ENCODE measurements around the gene LHX2. TPM values are rescaled to one million over a fixed set of nuclear protein-coding genes. Genes with fewer than 3 reads are reported as not detected.

The LHX2 gene
- total RNA-seq, 4 donors from 2014 or later, result not detected

DNA sequence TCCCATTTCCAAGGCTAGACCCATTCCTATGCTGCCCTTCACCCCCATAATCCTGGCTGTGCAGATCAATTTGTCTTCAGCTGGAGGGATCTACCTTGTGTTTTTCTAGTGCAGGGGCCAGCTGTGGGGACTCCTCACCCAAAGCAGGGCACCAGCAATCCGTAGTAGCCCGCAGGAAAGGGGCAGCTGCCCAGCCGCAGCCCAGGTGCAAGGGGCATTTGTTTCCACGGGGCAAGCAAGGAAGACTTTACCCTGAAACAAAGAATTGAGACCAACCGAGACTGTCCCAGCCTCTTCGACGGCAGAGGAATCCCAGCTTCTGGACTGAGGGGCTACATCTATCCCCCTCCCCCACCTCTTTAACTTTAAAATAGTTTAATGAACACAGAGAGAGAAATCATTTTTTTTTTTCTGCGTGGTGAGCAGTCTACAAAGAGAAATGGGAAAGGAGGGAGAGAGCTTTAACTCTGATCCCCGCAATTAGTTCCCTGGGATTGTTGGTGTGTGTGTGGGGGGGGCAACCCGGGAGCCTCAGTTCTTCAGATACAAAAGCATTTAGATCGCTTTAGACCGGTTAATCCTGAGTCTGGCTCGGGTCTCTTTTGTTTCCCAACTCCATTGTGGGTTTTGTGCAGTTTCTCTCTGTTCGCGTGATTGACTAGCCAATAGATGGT lies 10.6 kb upstream of the LHX2 start:
- TF ChIP-seq, protein P1, sequence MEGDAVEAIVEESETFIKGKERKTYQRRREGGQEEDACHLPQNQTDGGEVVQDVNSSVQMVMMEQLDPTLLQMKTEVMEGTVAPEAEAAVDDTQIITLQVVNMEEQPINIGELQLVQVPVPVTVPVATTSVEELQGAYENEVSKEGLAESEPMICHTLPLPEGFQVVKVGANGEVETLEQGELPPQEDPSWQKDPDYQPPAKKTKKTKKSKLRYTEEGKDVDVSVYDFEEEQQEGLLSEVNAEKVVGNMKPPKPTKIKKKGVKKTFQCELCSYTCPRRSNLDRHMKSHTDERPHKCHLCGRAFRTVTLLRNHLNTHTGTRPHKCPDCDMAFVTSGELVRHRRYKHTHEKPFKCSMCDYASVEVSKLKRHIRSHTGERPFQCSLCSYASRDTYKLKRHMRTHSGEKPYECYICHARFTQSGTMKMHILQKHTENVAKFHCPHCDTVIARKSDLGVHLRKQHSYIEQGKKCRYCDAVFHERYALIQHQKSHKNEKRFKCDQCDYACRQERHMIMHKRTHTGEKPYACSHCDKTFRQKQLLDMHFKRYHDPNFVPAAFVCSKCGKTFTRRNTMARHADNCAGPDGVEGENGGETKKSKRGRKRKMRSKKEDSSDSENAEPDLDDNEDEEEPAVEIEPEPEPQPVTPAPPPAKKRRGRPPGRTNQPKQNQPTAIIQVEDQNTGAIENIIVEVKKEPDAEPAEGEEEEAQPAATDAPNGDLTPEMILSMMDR (IDR thresholded peaks at IDR 0.05), result no peak
- TF ChIP-seq POLR2A (IDR thresholded peaks at IDR 0.05), result no peak
- H3K36me3 ChIP-seq, result no peaks in the 10 kb centered on the region
- H3K4me3 ChIP-seq, result no peak overlapping the region
- H3K9me3 ChIP-seq, result no peaks in the 10 kb centered on the region
- H3K27ac ChIP-seq, result no peak overlapping the region
- peaks cover 0 to 32% (median 16%) of the 10 kb centered on the region in 4 donors for H3K4me1 ChIP-seq
- no peak for DNase-seq
- H3K27me3 ChIP-seq, result peaks cover 0 to 61% of the 10 kb centered on the region in 2 donors

DNA sequence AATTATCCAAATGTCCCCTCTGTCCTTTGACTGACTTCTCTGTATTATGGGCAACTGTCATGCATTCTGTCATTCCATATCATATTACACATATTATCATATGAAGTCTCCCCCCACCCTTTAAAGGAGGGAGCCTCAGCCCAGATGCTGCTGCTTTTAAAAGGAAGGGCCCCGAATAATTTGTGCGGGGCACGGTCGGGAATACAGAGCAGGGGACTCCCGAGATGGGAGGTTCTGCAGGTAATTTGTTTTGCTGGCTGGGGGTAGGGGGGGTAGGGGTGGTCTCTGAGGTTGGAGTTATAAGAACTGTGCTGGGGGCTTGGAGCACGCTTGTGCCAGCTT lies 10.1 kb upstream of the LHX2 start:
- H3K27ac ChIP-seq, result no peak overlapping the region
- peaks cover 0 to 65% of the 10 kb centered on the region in 2 donors for H3K27me3 ChIP-seq
- TF ChIP-seq POLR2A (IDR thresholded peaks at IDR 0.05), result no peak
- TF ChIP-seq, protein P1 (IDR thresholded peaks at IDR 0.05), result no peak
- H3K9me3 ChIP-seq, result no peaks in the 10 kb centered on the region
- no peak overlapping the region for H3K4me3 ChIP-seq
- no peak for DNase-seq
- H3K36me3 ChIP-seq, result no peaks in the 10 kb centered on the region
- peaks cover 0 to 32% (median 15%) of the 10 kb centered on the region in 4 donors for H3K4me1 ChIP-seq

DNA sequence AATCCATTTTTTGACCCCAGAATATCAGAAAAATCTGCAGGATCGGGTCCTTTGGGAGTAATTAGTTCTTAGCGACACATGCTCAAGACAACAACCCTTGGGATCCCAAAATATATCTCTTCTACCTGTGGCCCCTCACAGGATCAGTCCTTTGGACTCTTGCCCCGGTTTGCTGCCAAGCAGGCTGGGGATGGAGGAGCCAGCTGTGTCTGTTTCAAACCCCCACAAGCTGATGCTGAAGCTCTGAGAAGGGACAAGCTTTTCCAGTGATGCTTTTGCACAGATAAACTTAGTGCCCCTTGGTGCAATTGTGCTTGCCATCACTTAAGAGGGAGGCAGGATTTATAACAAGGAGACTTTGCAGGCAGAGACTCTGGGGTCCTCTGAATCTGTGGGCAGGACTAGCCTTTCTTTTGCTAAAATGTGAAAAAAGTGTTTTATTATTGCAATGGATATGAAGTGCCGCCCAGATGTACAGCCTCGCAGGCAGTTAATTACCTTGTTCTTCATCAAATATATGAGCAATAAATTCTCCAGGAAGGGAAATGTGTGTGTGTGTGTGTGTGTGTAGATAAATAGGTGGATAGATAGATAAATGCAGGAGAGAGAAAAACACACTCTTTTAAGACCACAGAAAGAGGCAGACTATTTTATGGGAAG lies 9.6 kb upstream of the LHX2 start:
- no peaks in the 10 kb centered on the region for H3K9me3 ChIP-seq
- H3K27ac ChIP-seq, result no peak overlapping the region
- TF ChIP-seq, protein P1 (IDR thresholded peaks at IDR 0.05), result no peak
- TF ChIP-seq POLR2A (IDR thresholded peaks at IDR 0.05), result no peak
- H3K36me3 ChIP-seq, result no peaks in the 10 kb centered on the region
- peaks cover 0 to 26% (median 13%) of the 10 kb centered on the region in 4 donors for H3K4me1 ChIP-seq
- H3K4me3 ChIP-seq, result no peak overlapping the region
- peaks cover 0 to 63% of the 10 kb centered on the region in 2 donors for H3K27me3 ChIP-seq
- DNase-seq, result no peak

DNA sequence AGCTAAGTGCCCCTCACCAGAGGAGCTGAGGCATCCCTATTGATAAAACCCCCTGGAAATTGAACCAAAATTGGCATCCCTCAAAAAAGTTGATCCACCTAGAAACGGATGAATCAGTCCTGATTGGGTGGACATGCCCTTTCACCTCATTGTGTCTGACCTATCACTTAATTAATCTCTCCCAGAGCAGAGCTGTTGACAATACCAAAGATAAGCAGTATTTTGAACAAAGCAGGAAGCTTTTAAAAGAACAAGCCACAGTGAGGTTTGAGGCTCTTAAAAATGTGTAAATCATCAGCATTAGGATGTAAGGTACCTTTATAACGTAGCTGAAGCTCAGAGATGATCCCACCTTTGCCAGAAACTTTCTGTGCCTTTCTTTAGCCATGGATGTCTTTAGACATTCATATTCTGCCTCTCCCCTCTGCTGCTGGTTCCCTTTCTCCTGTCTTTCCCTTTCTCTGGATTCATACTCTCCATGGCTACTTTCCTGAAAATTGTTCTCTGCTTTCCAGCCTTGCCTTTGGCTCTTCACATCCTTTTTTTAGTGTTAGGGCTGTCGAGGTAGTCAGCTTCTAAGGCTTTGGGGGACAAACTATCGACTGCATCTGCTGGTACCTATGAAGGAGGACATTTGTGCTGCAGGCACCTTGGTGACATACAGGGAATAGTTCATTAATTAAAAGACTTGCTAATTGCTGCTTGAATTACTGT lies 7.8 kb upstream of the LHX2 start:
- Histone ChIP-seq H3K27ac (no peak overlapping the region), H3K4me1 (peaks cover 0 to 18% (median 9%) of the 10 kb centered on the region in 4 donors), H3K4me3 (no peak overlapping the region), H3K27me3 (peaks cover 0 to 62% of the 10 kb centered on the region in 2 donors), H3K36me3 (no peaks in the 10 kb centered on the region), H3K9me3 (no peaks in the 10 kb centered on the region)
- DNase-seq, result no peak
- TF ChIP-seq POLR2A (IDR thresholded peaks at IDR 0.05), result no peak
- TF ChIP-seq, protein P1 (IDR thresholded peaks at IDR 0.05), result no peak

DNA sequence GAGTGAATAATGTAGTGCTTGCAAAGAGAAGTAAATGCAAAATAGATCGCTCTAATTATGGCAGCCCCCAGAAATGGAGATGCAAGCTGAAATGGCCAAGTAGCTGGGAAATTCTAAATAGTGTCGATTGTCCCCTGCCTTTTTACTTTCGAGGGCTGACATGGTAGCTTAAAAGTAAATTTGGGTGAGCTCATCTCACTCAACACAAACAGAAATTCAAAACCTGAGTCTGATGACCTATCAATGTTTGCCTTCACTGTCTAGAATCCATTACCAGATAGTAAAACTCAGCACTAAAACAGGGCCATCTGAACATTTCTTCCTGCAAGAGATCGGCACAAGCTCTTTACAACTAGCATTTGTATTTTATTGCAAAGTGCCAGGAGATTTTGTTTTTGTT lies 7.0 kb upstream of the LHX2 start:
- Histone ChIP-seq H3K9me3 (no peaks in the 10 kb centered on the region), H3K4me1 (peaks cover 0 to 19% (median 9%) of the 10 kb centered on the region in 4 donors), H3K27ac (no peak overlapping the region), H3K4me3 (no peak overlapping the region), H3K27me3 (peaks cover 0 to 65% of the 10 kb centered on the region in 2 donors), H3K36me3 (no peaks in the 10 kb centered on the region)
- no peak for TF ChIP-seq POLR2A (IDR thresholded peaks at IDR 0.05)
- TF ChIP-seq, protein P1 (IDR thresholded peaks at IDR 0.05), result no peak
- no peak for DNase-seq
